Thyroid gland (tissue), 4 donors: Measurements from ENCODE around the gene CCDC92. TPM values are rescaled to one million over a fixed set of nuclear protein-coding genes. Genes with fewer than 3 reads are reported as not detected.

Source experiments
- DNase-seq, 2 donors: peaks; one replicate each; pipeline ENCODE4 v3.0.0-alpha.2; 2019
- H3K27ac ChIP-seq, 3 donors: fragments of 200-600 bp; sonication (generic); 1 replicate in 2 of 3; 2 replicates in 1 of 3; pipeline ENCODE4 v1.5.1; 2016 to 2019; ENCODE audit warnings: mild to moderate bottlenecking in 1 of 3, moderate library complexity in 1 of 3
- H3K27me3 ChIP-seq: fragments of 200-600 bp; sonication (generic); one replicate; pipeline ENCODE4 v1.5.1; 2019
- H3K36me3 ChIP-seq, 2 donors: fragments of 200-600 bp; sonication (generic); one replicate each; pipeline ENCODE4 v1.5.1; 2016 to 2019
- H3K4me1 ChIP-seq, 2 donors: fragments of 200-600 bp; sonication (generic); one replicate each; pipeline ENCODE4 v1.5.1; 2017 to 2019
- H3K4me3 ChIP-seq, 3 donors: fragments of 200-600 bp; sonication (generic); replicated peaks in 1 of 3; 1 replicate in 2 of 3; 2 replicates in 1 of 3; pipeline ENCODE4 v1.5.1; 2016; ENCODE audit warnings: mild to moderate bottlenecking in 1 of 3
- H3K9me3 ChIP-seq: fragments of 200-600 bp; sonication (generic); one replicate; pipeline ENCODE4 v1.5.1; 2017
- CTCF ChIP-seq, 6 experiments: fragments of 200-600 bp in 3 of 6; fragments of 450-650 bp in 3 of 6; sonication (generic) in 3 of 6; IDR thresholded peaks; one replicate each; pipeline ENCODE4 v1.5.1; 2016 to 2019; ENCODE audit warnings: antibody characterized with exemption in 6 of 6, mild to moderate bottlenecking in 2 of 6, inconsistent platforms in 1 of 6, moderate library complexity in 1 of 6
- POLR2A ChIP-seq, 2 donors: fragments of 450-650 bp; IDR thresholded peaks; one replicate each; pipeline ENCODE4 v1.6.1; 2017; ENCODE audit warnings: antibody characterized with exemption in 2 of 2, mild to moderate bottlenecking in 2 of 2, moderate library complexity in 1 of 2
- WGBS, 2 donors: methylation state at CpG; one replicate each; pipeline ENCODE4 v1.1.5; 2017; 5-methylcytosine and 5-hydroxymethylcytosine counted together
- intact Hi-C: fragments of 100-400 bp; cut with DNase I; formaldehyde crosslinking; loops from one replicate; pipeline ENCODE4 v1.15.1; 2023
- total RNA-seq, 4 donors: library from RNA; depleted of rRNA; stranded (reverse); fragments of >200 nt; gene quantifications; one replicate each; pipeline ENCODE4 v1.2.3, GENCODE V29; 2016

Gene CCDC92
- total RNA-seq, 4 donors from 2014 or later: 26.6 to 47.0 (median 39.1) TPM

DNA sequence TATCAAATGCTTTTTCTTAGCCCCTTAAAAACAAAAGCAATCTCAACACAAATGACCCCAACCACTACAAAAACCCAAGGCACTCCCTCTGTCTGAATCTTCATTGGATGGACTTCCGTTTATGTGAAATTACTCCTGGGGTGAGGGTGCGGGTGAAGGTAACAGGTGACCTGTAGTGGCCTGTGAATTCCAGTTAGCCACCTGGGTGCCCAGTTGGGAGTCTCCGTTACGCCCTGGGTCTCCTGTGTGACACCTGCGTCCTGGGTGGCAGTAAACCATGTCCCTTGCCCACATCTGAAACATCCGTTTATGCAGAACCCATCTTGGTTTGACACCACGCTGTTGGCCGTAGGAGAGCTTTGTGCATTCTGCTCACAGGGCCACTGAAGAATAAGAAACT is 62.6 kb downstream of the CCDC92 start:
- no peaks in the 10 kb centered on the region for H3K4me1 ChIP-seq
- H3K36me3 ChIP-seq: no peaks in the 10 kb centered on the region
- TF ChIP-seq POLR2A (IDR thresholded peaks at IDR 0.05): no peak
- no peak for TF ChIP-seq CTCF (IDR thresholded peaks at IDR 0.05)
- no peak for DNase-seq
- no peak overlapping the region for H3K4me3 ChIP-seq
- H3K27me3 ChIP-seq: no peaks in the 10 kb centered on the region
- intact Hi-C loops: loop anchor here (5.0 kb wide), 1 partner anchor 117 kb away; no protein-coding TSS in a partner anchor
- no peaks in the 10 kb centered on the region for H3K9me3 ChIP-seq
- no peak overlapping the region for H3K27ac ChIP-seq
- 85 to 92% methylated on average over 8 of the region's 8 CpGs for WGBS, 2 donors

- intact Hi-C loops: loop anchor here (5.0 to 10.0 kb wide), 2 partner anchors 73 to 96 kb away; no protein-coding TSS in a partner anchor
Observed at GRCh38 chr12:123908884-123909725, 63.5 kb downstream of the CCDC92 start.

DNA sequence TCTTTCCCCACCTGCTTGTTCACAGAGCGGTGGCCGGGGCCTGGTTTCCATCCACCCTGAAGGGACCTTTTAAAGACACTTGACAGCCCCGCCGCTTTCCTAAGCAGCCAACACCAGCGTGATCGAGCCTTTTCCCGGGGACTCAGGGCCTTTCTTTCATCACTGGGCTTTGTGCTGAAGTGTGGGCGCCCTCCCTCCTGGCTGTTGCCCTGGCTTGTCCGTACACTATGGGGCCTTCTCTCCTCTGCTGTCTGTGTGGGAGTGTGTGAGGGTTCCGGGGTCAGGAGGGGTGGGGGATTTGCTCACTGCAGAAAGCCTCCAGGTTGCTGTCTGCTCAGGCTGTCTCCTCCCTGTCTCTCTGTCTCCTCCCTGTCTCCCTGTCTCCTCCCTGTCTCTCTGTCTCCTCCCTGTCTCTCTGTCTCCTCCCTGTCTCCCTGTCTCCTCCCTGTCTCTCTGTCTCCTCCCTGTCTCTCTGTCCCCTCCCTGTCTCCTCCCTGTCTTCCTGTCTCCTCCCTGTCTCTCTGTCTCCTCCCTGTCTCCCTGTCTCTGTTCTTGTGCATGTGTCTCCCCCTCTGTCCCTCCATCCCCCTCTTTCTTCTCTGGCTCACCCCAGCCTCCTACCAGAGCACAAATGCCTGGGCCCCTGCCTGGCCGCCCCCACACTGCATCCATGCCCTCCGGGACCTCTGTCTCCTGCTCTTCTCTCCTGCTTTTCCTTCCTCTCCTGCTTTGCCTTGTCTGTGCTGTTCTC is 64.7 kb downstream of the CCDC92 start:
- no peaks in the 10 kb centered on the region for H3K4me1 ChIP-seq
- no peak for DNase-seq
- intact Hi-C loops: loop anchor here (5.0 to 10.0 kb wide), 2 partner anchors 74 to 97 kb away; no protein-coding TSS in a partner anchor
- WGBS, 2 donors: 62 to 67% methylated on average over 12 of the region's 12 CpGs
- H3K9me3 ChIP-seq: no peaks in the 10 kb centered on the region
- H3K27ac ChIP-seq: no peak overlapping the region
- H3K27me3 ChIP-seq: no peaks in the 10 kb centered on the region
- H3K4me3 ChIP-seq: no peak overlapping the region
- TF ChIP-seq CTCF (IDR thresholded peaks at IDR 0.05): no peak
- no peak for TF ChIP-seq POLR2A (IDR thresholded peaks at IDR 0.05)
- no peaks in the 10 kb centered on the region for H3K36me3 ChIP-seq

More at GRCh38 chr12:123908884-123909725, 63.5 kb downstream of the CCDC92 start:
- Histone ChIP-seq H3K27ac (no peak overlapping the region), H3K27me3 (no peaks in the 10 kb centered on the region), H3K9me3 (no peaks in the 10 kb centered on the region), H3K4me3 (no peak overlapping the region), H3K36me3 (no peaks in the 10 kb centered on the region), H3K4me1 (no peaks in the 10 kb centered on the region)
- 76 to 82% methylated on average over 34 to 35 of the region's 37 CpGs for WGBS, 2 donors
- TF ChIP-seq CTCF (IDR thresholded peaks at IDR 0.05) (no peak), POLR2A (IDR thresholded peaks at IDR 0.05) (no peak)
- DNase-seq: no peak

DNA sequence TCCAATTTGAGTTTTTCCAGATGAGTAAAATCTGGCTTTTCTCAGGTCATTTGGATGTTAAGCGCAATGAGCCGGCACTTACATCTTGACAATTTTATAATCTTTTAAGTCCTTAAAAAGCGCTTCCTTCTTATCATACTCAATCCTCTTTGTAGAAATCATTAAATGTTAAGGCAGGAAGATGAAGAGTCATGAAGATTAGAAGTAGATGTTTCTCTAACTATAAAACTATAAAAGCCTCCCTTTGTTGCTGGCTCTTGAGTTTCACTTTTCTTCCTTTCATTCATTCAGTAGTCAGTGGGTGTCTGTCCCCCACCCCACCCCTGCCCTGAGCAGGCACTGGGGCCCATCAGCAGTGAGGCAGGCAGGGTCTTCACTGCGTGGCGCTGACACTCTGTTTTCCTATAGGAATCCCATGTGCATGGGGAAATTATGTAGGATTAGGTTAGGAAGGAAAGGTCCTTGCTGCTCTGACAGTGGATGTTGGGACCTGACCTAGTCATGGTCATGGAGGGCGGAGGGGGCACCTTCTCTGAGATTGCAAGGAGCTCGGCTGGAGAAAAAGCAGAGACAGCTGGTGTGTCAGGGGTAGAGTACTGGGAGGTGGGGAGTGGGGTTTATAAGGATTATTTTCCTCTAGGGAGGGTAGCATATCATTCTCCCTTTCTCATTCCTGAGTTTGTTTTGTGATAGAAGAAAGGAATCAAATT is 65.8 kb downstream of the CCDC92 start:
- no peaks in the 10 kb centered on the region for H3K36me3 ChIP-seq
- no peaks in the 10 kb centered on the region for H3K9me3 ChIP-seq
- no peaks in the 10 kb centered on the region for H3K4me1 ChIP-seq
- H3K27ac ChIP-seq: no peak overlapping the region
- whole genome bisulfite sequencing, 2 donors: 95 to 96% methylated on average over 7 of the region's 7 CpGs
- no peaks in the 10 kb centered on the region for H3K27me3 ChIP-seq
- TF ChIP-seq CTCF (IDR thresholded peaks at IDR 0.05): no peak
- TF ChIP-seq POLR2A (IDR thresholded peaks at IDR 0.05): no peak
- H3K4me3 ChIP-seq: no peak overlapping the region
- DNase-seq: no peak
- intact Hi-C loops: loop anchor here (5.0 to 10.0 kb wide), 2 partner anchors 75 to 98 kb away; no protein-coding TSS in a partner anchor
